Ishikawa (cell line): Measurements from ENCODE around the gene SLC25A44.

ENCODE experiments used
- CEBPB ChIP-seq: IDR thresholded peaks from 2 replicates; pipeline ENCODE4 v1.6.1; 2012
- CREB1 ChIP-seq: IDR thresholded peaks from 2 replicates; pipeline ENCODE4 v1.6.1; 2012; ENCODE audit warnings: low read depth
- EGR1 ChIP-seq: IDR thresholded peaks from 2 replicates; pipeline ENCODE4 v1.6.1; 2012
- EP300 ChIP-seq: IDR thresholded peaks from 2 replicates; pipeline ENCODE4 v1.6.1; 2012; ENCODE audit warnings: borderline replicate concordance
- FOXM1 ChIP-seq: IDR thresholded peaks from 2 replicates; pipeline ENCODE4 v1.6.1; 2012; ENCODE audit warnings: low read depth, borderline replicate concordance
- MAX ChIP-seq: IDR thresholded peaks from 2 replicates; pipeline ENCODE4 v1.6.1; 2012
- NFIC ChIP-seq: IDR thresholded peaks from 2 replicates; pipeline ENCODE4 v1.6.1; 2012
- RAD21 ChIP-seq: IDR thresholded peaks from 2 replicates; pipeline ENCODE4 v1.6.1; 2012; ENCODE audit warnings: low read depth
- REST ChIP-seq: IDR thresholded peaks from 2 replicates; pipeline ENCODE4 v1.6.1; 2012; ENCODE audit warnings: low read depth, mild to moderate bottlenecking
- TAF1 ChIP-seq: IDR thresholded peaks from 2 replicates; pipeline ENCODE4 v1.6.1; 2012; ENCODE audit warnings: low read depth, mild to moderate bottlenecking
- TCF12 ChIP-seq: IDR thresholded peaks from 2 replicates; pipeline ENCODE4 v1.6.1; 2012; ENCODE audit warnings: low read depth
- TEAD4 ChIP-seq: IDR thresholded peaks from 2 replicates; pipeline ENCODE4 v1.6.1; 2012
- USF1 ChIP-seq: IDR thresholded peaks from 2 replicates; pipeline ENCODE4 v1.6.1; 2012
- YY1 ChIP-seq: IDR thresholded peaks from 2 replicates; pipeline ENCODE4 v1.6.1; 2012; ENCODE audit warnings: low read depth
- ZBTB7A ChIP-seq: IDR thresholded peaks from 2 replicates; pipeline ENCODE4 v1.6.1; 2012; ENCODE audit warnings: low read depth

Gene SLC25A44

GRCh38 chr1:156221986-156222692, 28.2 kb downstream of the SLC25A44 start:
- no peak for TF ChIP-seq FOXM1
- TF ChIP-seq USF1: no peak
- no peak for TF ChIP-seq REST
- TF ChIP-seq ZBTB7A: no peak
- no peak for TF ChIP-seq CREB1
- no peak for TF ChIP-seq YY1
- no peak for TF ChIP-seq MAX
- no peak for TF ChIP-seq CEBPB
- TF ChIP-seq TEAD4: no peak
- TF ChIP-seq EP300: no peak
- no peak for TF ChIP-seq EGR1
- no peak for TF ChIP-seq RAD21
- no peak for TF ChIP-seq TCF12
- no peak for TF ChIP-seq NFIC
- TF ChIP-seq TAF1: no peak

GRCh38 chr1:156225677-156226014, 31.7 kb downstream of the SLC25A44 start:
- TF ChIP-seq EGR1: no peak
- no peak for TF ChIP-seq TAF1
- no peak for TF ChIP-seq CEBPB
- TF ChIP-seq TCF12: no peak
- no peak for TF ChIP-seq YY1
- TF ChIP-seq RAD21: no peak
- TF ChIP-seq TEAD4: no peak
- TF ChIP-seq CREB1: no peak
- TF ChIP-seq FOXM1: no peak
- no peak for TF ChIP-seq REST
- no peak for TF ChIP-seq USF1
- no peak for TF ChIP-seq MAX
- TF ChIP-seq NFIC: no peak
- TF ChIP-seq EP300: no peak
- TF ChIP-seq ZBTB7A: no peak

DNA sequence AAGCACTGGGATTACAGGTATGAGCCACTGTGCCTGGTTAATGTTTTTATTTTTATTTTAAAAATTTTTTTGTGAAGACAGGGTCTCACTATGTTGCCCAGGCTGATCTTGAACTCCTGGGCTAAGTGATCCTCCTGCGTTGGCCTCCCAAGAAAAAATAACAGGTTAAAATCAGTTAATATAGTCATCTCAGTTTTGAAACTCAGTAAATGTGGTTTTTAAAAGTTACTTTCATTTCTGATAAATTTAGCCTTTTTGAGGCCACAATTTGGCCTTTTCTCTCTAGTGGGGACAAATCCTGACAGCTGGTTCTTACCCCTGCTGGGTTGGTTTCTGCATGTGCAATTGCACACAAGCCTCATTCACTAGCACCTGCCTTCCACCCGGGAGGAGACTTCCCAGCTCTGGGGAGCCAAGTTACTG, 32.2 kb downstream of the SLC25A44 start:
- TF ChIP-seq CEBPB (no peak), RAD21 (no peak), EP300 (no peak), TEAD4 (no peak), NFIC (no peak), CREB1 (no peak), REST (no peak), TCF12 (no peak), YY1 (no peak), TAF1 (no peak), USF1 (no peak), ZBTB7A (no peak), MAX (no peak), FOXM1 (no peak), EGR1 (no peak)
